Stimulated activated CD4-positive, alpha-beta T cell treated with anti-CD3 and anti-CD28 coated beads, Interleukin-4, amount 100 ng/mL, for 48 hours (primary cell): ENCODE results near the gene SIGLEC15.

Source experiments
- DNase-seq, 2 donors: peaks; one replicate each; pipeline ENCODE4 v3.0.0-alpha.2; 2020; ENCODE audit warnings: low read depth in 2 of 2

SIGLEC15 gene

GRCh38 chr18:45879681-45880655 is 54.5 kb downstream of the SIGLEC15 start:
- DNase-seq: peak; percentile 56 to 66

- no peak for DNase-seq
These were observed 55.5 kb downstream of the SIGLEC15 start for GRCh38 chr18:45880876-45881558.

DNA sequence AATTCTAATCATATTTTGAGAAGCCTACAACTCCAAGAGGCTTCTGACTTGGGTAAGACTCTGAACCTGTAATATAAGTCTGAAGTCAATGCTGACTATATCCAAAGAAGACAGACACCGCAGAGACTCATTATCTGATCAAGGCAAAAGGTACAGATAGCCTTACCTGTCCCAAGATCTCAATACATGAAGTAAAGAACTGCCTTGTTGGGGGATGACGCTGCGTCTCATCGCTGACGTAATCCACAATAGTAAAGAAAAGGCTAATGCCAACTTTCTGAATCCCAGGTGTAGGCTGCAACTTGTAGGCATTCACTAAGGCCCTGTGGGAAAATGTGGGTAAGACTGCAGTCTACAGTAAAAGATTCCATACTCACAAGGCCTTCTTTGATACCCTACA is 62.1 kb downstream of the SIGLEC15 start:
- DNase-seq: no peak

DNA sequence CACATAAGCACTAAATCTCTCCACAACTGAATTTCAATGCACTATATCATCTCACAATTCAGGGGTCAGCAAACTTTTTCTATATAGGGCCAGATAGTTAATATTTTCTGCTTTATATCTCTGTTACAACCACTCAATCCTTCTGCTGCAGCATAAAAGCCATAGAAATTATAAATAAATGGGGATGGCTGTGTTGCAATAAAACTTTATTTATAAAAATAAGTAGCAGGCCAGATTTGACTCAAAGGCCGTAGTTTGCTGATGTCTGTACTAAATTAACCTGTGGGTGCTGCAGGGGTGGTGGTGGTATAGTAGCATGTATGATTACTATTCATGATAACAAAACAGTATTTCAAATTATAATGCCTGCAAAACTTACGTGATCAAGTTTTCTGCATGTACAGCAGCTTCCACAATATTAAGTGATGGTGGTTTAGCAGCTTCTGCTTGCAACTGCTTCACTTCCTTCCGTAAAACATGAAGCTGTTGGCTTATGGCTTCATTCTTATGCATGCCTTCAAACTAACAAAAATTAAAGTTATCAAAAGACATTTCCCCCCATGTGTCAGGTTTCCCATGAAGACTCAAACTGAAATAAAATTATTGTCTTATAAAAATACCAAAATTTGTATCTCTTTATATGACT is 64.1 kb downstream of the SIGLEC15 start:
- DNase-seq: no peak

DNA sequence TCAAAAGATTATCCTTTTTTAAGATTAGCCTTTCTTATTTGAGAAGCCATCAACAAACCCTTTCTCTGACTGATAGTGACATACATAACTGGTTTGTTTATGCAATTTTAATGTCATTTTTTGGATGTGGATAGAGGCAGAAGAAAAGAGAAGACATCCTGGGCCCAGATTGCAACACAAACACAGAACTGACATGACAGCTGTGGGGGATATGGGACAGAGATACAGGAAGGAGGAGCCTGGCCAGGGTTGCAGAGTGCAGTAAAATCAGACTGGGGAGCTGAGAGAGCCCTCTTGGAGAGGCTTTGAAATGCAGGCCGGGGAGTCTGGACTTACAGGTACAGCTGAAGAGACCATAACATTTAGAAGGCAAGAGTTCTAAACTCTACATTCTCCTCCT is 65.1 kb downstream of the SIGLEC15 start:
- DNase-seq: no peak

DNA sequence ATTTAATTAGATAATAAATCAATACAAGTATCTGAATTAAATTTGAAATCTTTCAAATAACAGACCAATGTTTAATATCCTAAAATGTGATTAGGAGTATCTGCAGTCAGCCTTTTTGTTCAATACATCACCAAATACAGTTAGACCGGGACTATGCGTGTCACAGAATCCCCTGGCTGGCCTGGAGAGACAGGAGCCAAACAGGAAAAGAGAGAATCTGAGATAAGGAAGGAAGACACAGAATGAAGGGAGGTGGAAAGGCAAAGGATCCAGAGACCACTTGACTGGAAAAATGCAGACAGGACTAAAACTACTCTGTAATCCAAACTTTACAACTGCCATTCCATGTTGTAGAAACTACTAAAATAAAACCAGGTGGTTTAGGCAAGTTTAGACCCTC is 66.3 kb downstream of the SIGLEC15 start:
- no peak for DNase-seq
